GM21360 (cell line): Measurements from ENCODE around the gene SLC35E4.

ENCODE experiments used
- ATAC-seq: cut with Tn5 transposase; IDR thresholded peaks from one replicate; pipeline ENCODE4 v1.9.1; 2021; ENCODE audit warnings: mild to moderate bottlenecking, moderate library complexity; ENCODE audit not compliant: unreplicated experiment

SLC35E4 gene

GRCh38 chr22:30687358-30687757 is 51.8 kb downstream of the SLC35E4 start:
- no peak for ATAC-seq

DNA sequence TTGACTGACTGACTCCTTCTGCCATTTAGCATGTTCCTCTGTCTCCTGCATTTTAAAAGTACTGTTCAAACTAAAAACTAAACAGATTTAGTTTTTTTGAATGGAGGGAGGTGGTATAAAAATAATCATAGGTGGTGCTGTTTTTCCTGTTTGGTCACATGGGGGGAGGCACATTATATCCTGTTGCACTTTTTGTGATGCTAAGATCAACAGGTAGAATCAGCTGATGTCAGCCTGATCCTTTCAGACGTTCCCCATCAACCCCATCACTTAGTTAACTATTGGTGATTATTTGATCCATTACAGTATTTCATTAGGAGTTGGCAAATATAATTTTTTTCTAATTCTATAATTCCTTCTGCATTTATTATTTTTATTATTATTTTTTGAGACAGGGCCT is 54.0 kb downstream of the SLC35E4 start:
- ATAC-seq, result no peak

- ATAC-seq, result no peak
These were observed 55.6 kb downstream of the SLC35E4 start for GRCh38 chr22:30691204-30691603.

- ATAC-seq, result no peak
These were observed 58.6 kb downstream of the SLC35E4 start for GRCh38 chr22:30694171-30694639.

DNA sequence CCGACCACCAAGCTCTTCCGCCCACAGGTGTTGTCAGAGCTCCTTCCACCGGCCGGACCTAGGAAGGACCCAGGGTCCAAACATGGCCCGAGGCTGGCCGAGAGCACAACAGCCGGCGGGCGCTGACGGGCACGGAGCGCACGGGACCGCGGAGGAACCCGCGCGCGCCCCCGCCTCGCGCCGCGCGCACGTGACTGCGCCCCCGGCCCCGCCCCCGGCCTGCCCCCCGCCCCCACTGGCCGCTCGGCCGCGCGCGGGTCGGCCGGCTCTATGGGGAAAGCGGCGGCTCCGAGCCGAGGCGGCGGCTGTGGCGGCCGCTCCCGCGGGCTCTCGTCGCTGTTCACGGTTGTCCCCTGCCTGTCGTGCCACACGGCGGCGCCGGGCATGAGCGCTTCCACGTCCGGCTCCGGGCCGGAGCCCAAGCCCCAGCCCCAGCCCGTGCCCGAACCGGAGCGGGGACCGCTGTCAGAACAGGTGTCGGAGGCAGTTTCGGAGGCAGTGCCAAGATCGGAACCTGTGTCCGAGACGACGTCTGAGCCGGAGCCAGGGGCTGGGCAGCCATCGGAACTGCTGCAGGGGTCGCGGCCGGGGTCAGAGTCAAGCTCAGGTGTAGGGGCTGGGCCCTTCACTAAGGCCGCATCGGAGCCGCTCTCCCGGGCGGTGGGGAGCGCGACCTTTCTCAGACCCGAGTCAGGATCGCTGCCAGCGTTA is 59.2 kb downstream of the SLC35E4 start, which contains the start of gene OSBP2:
OSBP2 (plus strand) TSS at position 235 of the 711 bp plus-strand sequence; CDS start at position 271, 36 bp downstream.
- no peak for ATAC-seq

- no peak for ATAC-seq
These were observed 59.8 kb downstream of the SLC35E4 start for GRCh38 chr22:30695351-30695851.

DNA sequence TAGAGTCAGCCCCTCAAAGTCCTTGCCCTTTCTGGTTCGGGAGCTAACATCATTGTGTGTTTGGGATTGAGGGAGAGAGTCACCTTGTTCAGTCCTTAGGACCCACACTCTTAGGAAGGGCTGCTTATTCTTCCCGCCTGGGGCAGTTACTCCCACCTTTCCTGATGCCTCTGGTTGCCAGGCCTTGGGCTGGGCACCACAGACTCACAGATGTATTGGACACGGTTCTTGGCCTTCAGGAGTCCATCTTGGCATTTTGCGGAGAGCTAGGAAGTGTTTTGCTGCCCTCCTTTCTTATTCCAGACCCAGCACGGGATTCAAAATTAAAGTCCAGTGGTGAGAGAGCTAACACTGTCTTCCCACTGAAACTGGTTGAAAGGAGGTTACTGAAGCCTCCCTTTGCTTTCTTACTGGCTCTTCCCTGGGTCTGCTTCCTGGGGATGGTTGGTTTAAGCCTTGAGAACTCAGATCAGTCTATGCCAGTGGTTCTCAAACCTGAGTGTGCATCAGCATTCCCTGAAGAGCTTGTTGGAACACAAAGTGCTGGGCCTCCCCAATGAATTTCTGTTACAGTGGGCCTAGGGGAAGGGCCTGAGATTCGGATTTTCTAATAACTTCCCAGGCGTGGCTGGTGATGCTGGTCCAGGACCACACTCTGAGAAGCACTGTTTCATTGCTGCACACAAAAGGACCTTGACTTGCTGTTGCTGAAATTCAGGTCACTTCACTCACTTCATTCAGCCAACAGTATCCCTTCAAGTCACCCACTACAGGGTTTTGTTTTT is 60.5 kb downstream of the SLC35E4 start:
- ATAC-seq, result no peak
